ENCODE results near the gene BCLAF3.

The BCLAF3 gene

DNA sequence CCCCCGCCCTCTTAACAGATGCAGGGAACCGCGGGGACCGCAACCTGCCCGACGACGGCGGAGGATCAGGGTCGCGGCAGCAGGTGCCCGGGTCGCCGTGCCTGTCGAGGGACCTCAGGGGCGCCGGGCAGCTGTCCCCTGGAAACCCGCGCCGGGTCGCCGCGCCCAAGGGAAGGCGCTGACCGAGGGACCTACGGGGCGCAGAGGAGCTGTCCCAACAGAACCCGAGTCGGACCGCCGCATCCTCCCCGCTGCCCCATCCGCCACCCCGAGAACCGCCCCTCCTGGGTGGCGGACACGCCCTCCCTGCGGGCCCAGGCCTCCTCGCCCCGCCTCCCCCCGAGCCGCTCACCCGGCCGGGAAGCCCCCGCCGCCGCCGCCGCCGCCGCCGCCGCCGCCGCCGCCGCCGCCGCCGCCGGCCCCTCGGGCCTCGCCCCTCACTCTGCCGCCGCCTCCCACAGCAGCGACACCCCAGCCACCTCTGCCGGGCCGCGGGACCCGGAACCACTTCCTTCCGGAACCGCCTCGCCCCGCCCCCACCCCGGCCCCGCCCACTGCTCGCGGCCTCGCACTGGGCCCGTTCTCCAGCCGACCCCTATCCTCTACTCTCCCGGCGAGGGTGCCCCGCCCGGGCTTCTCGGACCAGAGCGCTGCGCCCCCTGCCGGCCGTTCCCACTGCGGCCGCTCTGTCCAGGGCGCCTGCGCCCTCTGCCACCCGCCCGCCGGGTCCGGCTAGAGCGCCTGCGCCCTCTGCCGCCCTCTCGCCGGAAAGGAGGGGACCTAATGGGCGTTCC, at the start of gene BCLAF3:
Gene BCLAF3 (minus strand): TSS at position 506 of the 794 bp plus-strand sequence. CDS start 20,797 bp downstream, outside the sequence.
- ATAC-seq (replicated peaks; ENCODE audit: extremely low read depth, poor library complexity, severe bottlenecking) (peak; percentile 87), DNase-seq (ENCODE audit: low spot score in 2 of 2) (peak; percentile 66 to 68)
- Mint-ChIP-seq H3K9me3 (no peaks in the 10 kb centered on the region), H3K36me3 (ENCODE audit: insufficient read depth) (peaks cover 10% of the 10 kb centered on the region), H3K27me3 (no peaks in the 10 kb centered on the region), H3K4me3 (peak within 1 kb of the TSS; percentile 82), H3K4me1 (peaks cover 19% of the 10 kb centered on the region), H3K27ac (ENCODE audit: low read depth) (peak within 1 kb of the TSS; percentile 77)

GRCh38 chrX:20038966-20039365, 48.1 kb upstream of the BCLAF3 start:
- Mint-ChIP-seq H3K4me3 (no peak overlapping the region), H3K4me1 (no peaks in the 10 kb centered on the region), H3K9me3 (no peaks in the 10 kb centered on the region), H3K27me3 (no peaks in the 10 kb centered on the region), H3K36me3 (ENCODE audit: insufficient read depth) (no peaks in the 10 kb centered on the region), H3K27ac (ENCODE audit: low read depth) (no peak overlapping the region)
- no peak for DNase-seq (ENCODE audit: low spot score in 2 of 2)
- no peak for ATAC-seq (replicated peaks; ENCODE audit: extremely low read depth, poor library complexity, severe bottlenecking)

GRCh38 chrX:20037186-20037585, 46.3 kb upstream of the BCLAF3 start:
- Mint-ChIP-seq H3K4me1 (no peaks in the 10 kb centered on the region), H3K27me3 (no peaks in the 10 kb centered on the region), H3K4me3 (no peak overlapping the region), H3K9me3 (no peaks in the 10 kb centered on the region), H3K36me3 (ENCODE audit: insufficient read depth) (no peaks in the 10 kb centered on the region), H3K27ac (ENCODE audit: low read depth) (no peak overlapping the region)
- ATAC-seq (replicated peaks; ENCODE audit: extremely low read depth, poor library complexity, severe bottlenecking) (no peak), DNase-seq (ENCODE audit: low spot score in 2 of 2) (no peak)

- Mint-ChIP-seq H3K27ac (ENCODE audit: low read depth) (no peak overlapping the region), H3K4me1 (no peaks in the 10 kb centered on the region), H3K36me3 (ENCODE audit: insufficient read depth) (no peaks in the 10 kb centered on the region), H3K4me3 (no peak overlapping the region), H3K27me3 (no peaks in the 10 kb centered on the region), H3K9me3 (no peaks in the 10 kb centered on the region)
- DNase-seq (ENCODE audit: low spot score in 2 of 2) (no peak), ATAC-seq (replicated peaks; ENCODE audit: extremely low read depth, poor library complexity, severe bottlenecking) (no peak)
These were observed 41.3 kb upstream of the BCLAF3 start for GRCh38 chrX:20032201-20032600.

GRCh38 chrX:20029728-20030127, 38.9 kb upstream of the BCLAF3 start:
- Mint-ChIP-seq H3K36me3 (ENCODE audit: insufficient read depth) (no peaks in the 10 kb centered on the region), H3K9me3 (no peaks in the 10 kb centered on the region), H3K27ac (ENCODE audit: low read depth) (no peak overlapping the region), H3K4me3 (no peak overlapping the region), H3K4me1 (no peaks in the 10 kb centered on the region), H3K27me3 (no peaks in the 10 kb centered on the region)
- no peak for ATAC-seq (replicated peaks; ENCODE audit: extremely low read depth, poor library complexity, severe bottlenecking)
- no peak for DNase-seq (ENCODE audit: low spot score in 2 of 2)

- DNase-seq (ENCODE audit: low spot score in 2 of 2) (no peak), ATAC-seq (replicated peaks; ENCODE audit: extremely low read depth, poor library complexity, severe bottlenecking) (no peak)
- H3K4me1 Mint-ChIP-seq, result no peaks in the 10 kb centered on the region
- no peaks in the 10 kb centered on the region for H3K27me3 Mint-ChIP-seq
- no peak overlapping the region for H3K4me3 Mint-ChIP-seq
- H3K27ac Mint-ChIP-seq (ENCODE audit: low read depth), result no peak overlapping the region
- H3K9me3 Mint-ChIP-seq, result no peaks in the 10 kb centered on the region
- no peaks in the 10 kb centered on the region for H3K36me3 Mint-ChIP-seq (ENCODE audit: insufficient read depth)
These were observed 37.7 kb upstream of the BCLAF3 start for GRCh38 chrX:20028588-20028987.

DNA sequence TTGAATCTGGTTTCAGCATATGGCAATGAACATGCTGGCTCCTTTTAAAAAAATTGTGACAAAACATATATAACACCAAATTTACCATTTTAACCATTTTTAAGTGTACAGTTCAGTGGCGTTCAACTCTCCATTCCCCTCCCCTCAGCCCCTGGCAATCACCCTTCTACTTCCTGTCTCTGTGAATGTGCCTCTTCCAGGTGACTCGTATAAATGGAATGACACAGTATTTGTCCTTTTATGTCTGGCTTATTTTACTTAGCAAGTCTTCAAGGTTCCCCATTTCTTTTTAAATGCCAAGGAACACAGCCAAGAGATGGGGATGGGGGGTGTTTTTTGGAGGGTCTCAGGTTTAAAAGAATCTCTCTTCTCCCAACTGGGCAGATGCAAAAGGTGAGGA, 35.4 kb upstream of the BCLAF3 start:
- no peak overlapping the region for H3K4me3 Mint-ChIP-seq
- peaks cover 7% of the 10 kb centered on the region for H3K27me3 Mint-ChIP-seq
- no peaks in the 10 kb centered on the region for H3K36me3 Mint-ChIP-seq (ENCODE audit: insufficient read depth)
- DNase-seq (ENCODE audit: low spot score in 2 of 2) (no peak), ATAC-seq (replicated peaks; ENCODE audit: extremely low read depth, poor library complexity, severe bottlenecking) (no peak)
- H3K9me3 Mint-ChIP-seq, result no peaks in the 10 kb centered on the region
- no peaks in the 10 kb centered on the region for H3K4me1 Mint-ChIP-seq
- H3K27ac Mint-ChIP-seq (ENCODE audit: low read depth), result no peak overlapping the region

- Mint-ChIP-seq H3K4me3 (no peak overlapping the region), H3K4me1 (no peaks in the 10 kb centered on the region), H3K27me3 (peaks cover 7% of the 10 kb centered on the region), H3K9me3 (peaks cover 5% of the 10 kb centered on the region), H3K36me3 (ENCODE audit: insufficient read depth) (no peaks in the 10 kb centered on the region), H3K27ac (ENCODE audit: low read depth) (no peak overlapping the region)
- no peak for ATAC-seq (replicated peaks; ENCODE audit: extremely low read depth, poor library complexity, severe bottlenecking)
- DNase-seq (ENCODE audit: low spot score in 2 of 2), result no peak
These were observed 29.0 kb upstream of the BCLAF3 start for GRCh38 chrX:20019672-20020365.

DNA sequence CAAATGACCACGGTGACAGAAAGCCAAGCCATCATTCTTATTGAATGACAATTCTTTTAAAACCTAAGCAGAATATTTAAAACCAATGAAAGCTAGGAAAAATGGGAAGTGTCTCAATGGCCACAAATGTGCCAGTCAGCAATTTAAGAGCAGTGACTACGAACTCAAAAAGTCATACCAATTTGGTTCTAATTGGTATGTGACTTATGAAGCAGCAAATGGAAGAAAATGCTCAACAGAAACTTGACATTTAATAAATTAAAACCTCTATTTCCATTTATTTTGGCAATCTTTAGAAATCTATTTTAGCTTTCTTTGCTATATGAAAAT, 25.7 kb upstream of the BCLAF3 start:
- no peak for ATAC-seq (replicated peaks; ENCODE audit: extremely low read depth, poor library complexity, severe bottlenecking)
- Mint-ChIP-seq H3K27ac (ENCODE audit: low read depth) (no peak overlapping the region), H3K4me3 (no peak overlapping the region), H3K4me1 (no peaks in the 10 kb centered on the region), H3K9me3 (peaks cover 5% of the 10 kb centered on the region), H3K27me3 (peaks cover 1% of the 10 kb centered on the region), H3K36me3 (ENCODE audit: insufficient read depth) (no peaks in the 10 kb centered on the region)
- no peak for DNase-seq (ENCODE audit: low spot score in 2 of 2)

DNA sequence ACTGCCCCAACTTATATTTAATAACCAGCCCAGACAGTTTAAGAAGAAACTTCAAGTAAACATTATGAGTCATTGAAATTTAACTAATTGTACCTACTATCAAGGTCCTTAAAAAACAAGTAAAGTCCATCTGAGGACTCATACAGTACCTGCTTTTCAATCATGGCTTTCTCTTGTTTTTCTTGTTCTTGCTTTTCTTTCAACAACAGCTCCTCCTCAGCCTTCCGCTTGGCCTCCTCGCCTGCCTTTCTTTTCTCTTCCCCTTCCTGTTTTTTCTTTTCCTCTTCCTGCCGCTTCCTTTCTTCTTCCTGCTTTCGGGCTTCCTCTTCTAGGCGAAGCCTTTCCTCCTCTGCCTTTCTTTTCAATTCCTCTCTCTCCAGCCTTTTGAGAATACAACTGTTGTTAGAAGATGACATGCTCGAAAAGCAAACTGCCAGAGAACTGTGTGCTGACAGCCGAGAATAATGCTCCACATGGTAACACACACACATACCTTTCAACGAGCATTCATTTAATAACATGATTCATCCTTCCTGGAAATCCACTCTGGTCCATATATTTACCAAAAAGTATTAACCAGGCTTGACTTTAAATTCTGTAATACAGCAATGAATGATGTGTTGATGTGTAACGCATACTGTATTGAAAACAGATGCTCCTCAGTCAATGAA, 25.2 kb upstream of the BCLAF3 start:
- no peak for ATAC-seq (replicated peaks; ENCODE audit: extremely low read depth, poor library complexity, severe bottlenecking)
- no peak overlapping the region for H3K27ac Mint-ChIP-seq (ENCODE audit: low read depth)

DNA sequence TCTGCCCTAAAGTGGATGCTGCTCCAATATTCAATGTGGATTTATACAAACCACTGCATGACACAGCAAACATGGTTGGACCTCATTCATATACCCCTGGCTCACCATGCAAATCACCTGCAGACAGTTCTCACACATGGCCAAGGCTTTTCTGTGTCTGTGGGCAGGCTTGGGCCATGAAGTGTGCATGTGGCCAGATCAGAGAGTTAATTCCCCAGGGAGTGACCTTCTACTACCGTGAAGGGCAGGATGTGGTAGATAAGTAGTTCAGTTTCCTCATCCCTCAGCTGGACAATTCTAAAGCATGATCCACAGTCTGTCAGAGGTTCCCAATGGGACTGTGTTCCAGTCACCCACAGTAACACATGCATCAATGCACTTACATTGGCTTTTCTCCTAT, 24.6 kb upstream of the BCLAF3 start:
- H3K4me3 Mint-ChIP-seq, result no peak overlapping the region
- H3K4me1 Mint-ChIP-seq, result no peaks in the 10 kb centered on the region
- no peak overlapping the region for H3K27ac Mint-ChIP-seq (ENCODE audit: low read depth)
- no peaks in the 10 kb centered on the region for H3K36me3 Mint-ChIP-seq (ENCODE audit: insufficient read depth)
- DNase-seq (ENCODE audit: low spot score in 2 of 2) (no peak), ATAC-seq (replicated peaks; ENCODE audit: extremely low read depth, poor library complexity, severe bottlenecking) (no peak)
- H3K9me3 Mint-ChIP-seq, result peaks cover 5% of the 10 kb centered on the region
- H3K27me3 Mint-ChIP-seq, result no peaks in the 10 kb centered on the region

More for the DNA sequence above, 25.2 kb upstream of the BCLAF3 start:
- no peaks in the 10 kb centered on the region for H3K4me1 Mint-ChIP-seq
- H3K4me3 Mint-ChIP-seq, result no peak overlapping the region
- no peaks in the 10 kb centered on the region for H3K36me3 Mint-ChIP-seq (ENCODE audit: insufficient read depth)
- no peak for DNase-seq (ENCODE audit: low spot score in 2 of 2)
- H3K9me3 Mint-ChIP-seq, result peaks cover 5% of the 10 kb centered on the region
- no peaks in the 10 kb centered on the region for H3K27me3 Mint-ChIP-seq

DNA sequence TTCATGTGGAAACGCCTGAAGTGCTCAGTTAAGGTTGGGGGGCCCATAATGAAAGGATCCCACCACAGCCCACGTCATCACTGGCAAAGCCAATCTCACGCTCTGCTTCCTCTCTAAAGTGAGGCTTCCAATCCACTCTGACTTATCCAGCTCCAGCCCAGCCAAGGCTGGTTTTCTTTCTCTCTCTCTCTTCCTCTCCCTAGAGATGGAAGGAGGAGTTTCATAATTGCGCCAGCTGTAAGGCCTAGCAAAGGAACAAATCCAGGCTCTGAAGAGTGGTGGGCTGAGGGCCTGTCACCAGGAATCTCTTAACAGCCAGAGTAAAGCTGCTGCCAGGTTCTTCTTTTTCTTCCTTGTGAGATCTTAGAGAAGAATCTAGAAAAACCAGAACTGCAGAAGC, 20.7 kb upstream of the BCLAF3 start:
- DNase-seq (ENCODE audit: low spot score in 2 of 2) (no peak), ATAC-seq (replicated peaks; ENCODE audit: extremely low read depth, poor library complexity, severe bottlenecking) (no peak)
- Mint-ChIP-seq H3K4me3 (no peak overlapping the region), H3K27ac (ENCODE audit: low read depth) (no peak overlapping the region), H3K4me1 (no peaks in the 10 kb centered on the region), H3K9me3 (peaks cover 5% of the 10 kb centered on the region), H3K36me3 (ENCODE audit: insufficient read depth) (no peaks in the 10 kb centered on the region), H3K27me3 (no peaks in the 10 kb centered on the region)

All from central memory CD8-positive, alpha-beta T cell (primary cell).